HFFc6 (cell line): ENCODE results near the gene ANO5. TPM values are rescaled to one million over a fixed set of nuclear protein-coding genes. Genes with fewer than 3 reads are reported as not detected.

ENCODE experiments used
- DNase-seq: peaks from one replicate; pipeline ENCODE4 v3.0.0-alpha.2; 2018
- H3K27ac Mint-ChIP-seq: 2 replicates; pipeline ENCODE4 v1.8.0; 2020; ENCODE audit warnings: mild to moderate bottlenecking, mixed read lengths
- H3K27me3 Mint-ChIP-seq: 2 replicates; pipeline ENCODE4 v1.8.0; 2021; ENCODE audit warnings: mild to moderate bottlenecking, moderate library complexity, mixed read lengths; ENCODE audit not compliant: insufficient read depth
- H3K36me3 Mint-ChIP-seq: 2 replicates; pipeline ENCODE4 v1.8.0; 2021; ENCODE audit warnings: low read depth, mixed read lengths
- H3K4me1 Mint-ChIP-seq: 2 replicates; pipeline ENCODE4 v1.8.0; 2020; ENCODE audit warnings: low read depth, mixed read lengths
- H3K4me3 Mint-ChIP-seq: 2 replicates; pipeline ENCODE4 v1.8.0; 2020; ENCODE audit warnings: mild to moderate bottlenecking, moderate library complexity, mixed read lengths
- H3K9me3 Mint-ChIP-seq: 2 replicates; pipeline ENCODE4 v1.8.0; 2020; ENCODE audit warnings: mild to moderate bottlenecking, mixed read lengths
- CTCF ChIP-seq: fragments of 200-600 bp; sonication (generic); IDR thresholded peaks from 2 replicates; pipeline ENCODE4 v1.5.0; 2021; ENCODE audit warnings: antibody characterized with exemption, mild to moderate bottlenecking
- total RNA-seq, 6 experiments: library from RNA; stranded (reverse); fragmentation: NEBNext Ultra II Directional; extraction: Animal tissue kit (Norgen Biotek cat#: 25700); gene quantifications; 2 replicates in 1 of 6; 3 replicates in 5 of 6; pipeline ENCODE4 v1.2.3, GENCODE V29; 2021

ANO5 gene
- total RNA-seq, 6 experiments from 2014 or later = not detected

GRCh38 chr11:22192289-22192641, 620 bp upstream of the ANO5 start:
- Mint-ChIP-seq H3K4me1 (no peaks in the 10 kb centered on the region), H3K27me3 (peaks cover 3% of the 10 kb centered on the region), H3K27ac (no peak overlapping the region), H3K36me3 (no peaks in the 10 kb centered on the region), H3K9me3 (peaks cover 35% of the 10 kb centered on the region), H3K4me3 (no peak overlapping the region)
- no peak for DNase-seq
- TF ChIP-seq CTCF = no peak

GRCh38 chr11:22193348-22194051, 615 bp downstream of the ANO5 start:
- Mint-ChIP-seq H3K4me1 (no peaks in the 10 kb centered on the region), H3K4me3 (no peak overlapping the region), H3K9me3 (peaks cover 33% of the 10 kb centered on the region), H3K27ac (no peak overlapping the region), H3K27me3 (peaks cover 3% of the 10 kb centered on the region; the same call in 1 of the 2 replicates), H3K36me3 (no peaks in the 10 kb centered on the region; the same call in 1 of the 2 replicates)
- TF ChIP-seq CTCF = no peak
- DNase-seq = no peak

GRCh38 chr11:22194306-22194705, 1.4 kb downstream of the ANO5 start:
- H3K27ac Mint-ChIP-seq = no peak overlapping the region
- H3K4me1 Mint-ChIP-seq = no peaks in the 10 kb centered on the region
- no peaks in the 10 kb centered on the region; the same call in 1 of the 2 replicates for H3K36me3 Mint-ChIP-seq
- peaks cover 3% of the 10 kb centered on the region; the same call in 1 of the 2 replicates for H3K27me3 Mint-ChIP-seq
- H3K9me3 Mint-ChIP-seq = peaks cover 29% of the 10 kb centered on the region
- TF ChIP-seq CTCF = no peak
- no peak overlapping the region for H3K4me3 Mint-ChIP-seq
- DNase-seq = no peak

- no peak for DNase-seq
- H3K4me1 Mint-ChIP-seq = no peaks in the 10 kb centered on the region
- no peak overlapping the region for H3K4me3 Mint-ChIP-seq
- no peak overlapping the region for H3K27ac Mint-ChIP-seq
- no peak for TF ChIP-seq CTCF
- H3K36me3 Mint-ChIP-seq = no peaks in the 10 kb centered on the region; the same call in 1 of the 2 replicates
- H3K9me3 Mint-ChIP-seq = peaks cover 29% of the 10 kb centered on the region
- peaks cover 3% of the 10 kb centered on the region; the same call in 1 of the 2 replicates for H3K27me3 Mint-ChIP-seq
Measured at GRCh38 chr11:22194907-22195306, 2.0 kb downstream of the ANO5 start.

- no peak overlapping the region for H3K4me3 Mint-ChIP-seq
- no peak for TF ChIP-seq CTCF
- peaks cover 2% of the 10 kb centered on the region; the same call in 1 of the 2 replicates for H3K27me3 Mint-ChIP-seq
- peaks cover 25% of the 10 kb centered on the region for H3K9me3 Mint-ChIP-seq
- H3K27ac Mint-ChIP-seq = no peak overlapping the region
- DNase-seq = no peak
- H3K4me1 Mint-ChIP-seq = no peaks in the 10 kb centered on the region
- H3K36me3 Mint-ChIP-seq = no peaks in the 10 kb centered on the region; the same call in 1 of the 2 replicates
Measured at GRCh38 chr11:22197139-22198005, 4.5 kb downstream of the ANO5 start.
